ENCODE measurements around the gene RXRA. TPM values are rescaled to one million over a fixed set of nuclear protein-coding genes. Genes with fewer than 3 reads are reported as not detected.

The RXRA gene
- total and polyA plus RNA-seq, 2 of the 13 experiments (the other 11 are each of a cell fraction or from before 2014, with no cell fraction given): 18.9 to 29.2 TPM

GRCh38 chr9:134328341-134328840 lies 2.1 kb downstream of the RXRA start (continued):
- TF ChIP-seq ZHX1 (CRISPR knock-in tag; IDR thresholded peaks at IDR 0.05; ENCODE audit: low read depth) (0 out of 2 replicates have a peak, but pooled peaks have one; percentile 63), ZNF276 (CRISPR knock-in tag; IDR thresholded peaks at IDR 0.05; ENCODE audit: low read depth) (no peak), ASH2L (IDR thresholded peaks at IDR 0.05; ENCODE audit: insufficient read length, low read depth, low read length) (no peak), CENPX (CRISPR knock-in tag; IDR thresholded peaks at IDR 0.05) (no peak), ZNF468 (CRISPR knock-in tag; IDR thresholded peaks at IDR 0.05) (no peak), ZSCAN20 (CRISPR knock-in tag; IDR thresholded peaks at IDR 0.05; ENCODE audit: borderline replicate concordance) (no peak), ZUFSP (CRISPR knock-in tag; IDR thresholded peaks at IDR 0.05; ENCODE audit: borderline replicate concordance) (no peak), ZNF501 (CRISPR knock-in tag; IDR thresholded peaks at IDR 0.05) (no peak), IRX3 (CRISPR knock-in tag; IDR thresholded peaks at IDR 0.05; ENCODE audit: borderline replicate concordance, low read depth) (no peak), ISL2 (CRISPR knock-in tag; IDR thresholded peaks at IDR 0.05) (peak; percentile 14; the same call in 1 of the 2 replicates), ZNF800 (CRISPR knock-in tag; IDR thresholded peaks at IDR 0.05) (no peak; the same call in 1 of the 2 replicates), IRF2 (CRISPR knock-in tag; IDR thresholded peaks at IDR 0.05) (no peak), ZNF557 (CRISPR knock-in tag; IDR thresholded peaks at IDR 0.05) (no peak), NR1H2 (CRISPR knock-in tag; IDR thresholded peaks at IDR 0.05; ENCODE audit: borderline replicate concordance, low read depth) (no peak), REXO4 (CRISPR knock-in tag; IDR thresholded peaks at IDR 0.05; ENCODE audit: borderline replicate concordance) (no peak), ZNF101 (CRISPR knock-in tag; IDR thresholded peaks at IDR 0.05; ENCODE audit: borderline replicate concordance, low read depth) (no peak), SNAI1 (CRISPR knock-in tag; IDR thresholded peaks at IDR 0.05; ENCODE audit: borderline replicate concordance) (no peak), HNF4G (IDR thresholded peaks at IDR 0.05; ENCODE audit: borderline replicate concordance, low read depth, low read length) (peak; percentile 78), HNF4G (CRISPR knock-in tag; IDR thresholded peaks at IDR 0.05; ENCODE audit: borderline replicate concordance, low read depth) (no peak), ZNF775 (CRISPR knock-in tag; IDR thresholded peaks at IDR 0.05; ENCODE audit: borderline replicate concordance) (no peak), SAP130 (CRISPR knock-in tag; IDR thresholded peaks at IDR 0.05; ENCODE audit: low read depth) (peak; percentile 81)
